HepG2 (cell line): ENCODE results near the gene PIAS1. TPM values are rescaled to one million over a fixed set of nuclear protein-coding genes. Genes with fewer than 3 reads are reported as not detected.

Experiments used
- ATAC-seq: fragments of 200-7000 bp; cut with Tn5 transposase; 3 replicates; pipeline ENCODE4 v1.9.1; 2020; ENCODE audit warnings: mild to moderate bottlenecking, moderate library complexity
- BruUV-seq: library from RNA; stranded (reverse); fragments of 400-500 nt; replicated peaks from 2 replicates; lab custom pipeline; 2021; lab: Mats Ljungman, UMichigan
- CTCF ChIA-PET: fragments of 300-600 bp; formaldehyde crosslinking; extraction: SDS; loops from one replicate; lab custom pipeline; 2021; ENCODE audit warnings: low total read pairs, inconsistent platforms, low intra/inter-chr PET ratio; lab: Yijun Ruan, JAX
- POLR2A ChIA-PET: fragments of 350-600 bp; sonication (Branson Sonifier 250); formaldehyde crosslinking; loops from one replicate; lab custom pipeline; 2020; ENCODE audit warnings: antibody characterized with exemption, inconsistent platforms; lab: Yijun Ruan, JAX
- DNase-seq: peaks from one replicate; pipeline ENCODE4 v3.0.0-alpha.2; 2015; ENCODE audit warnings: low spot score
- FAIRE-seq: peaks from 3 replicates; lab custom pipeline; 2011; peaks lifted over from hg19 to GRCh38; lab: Jason Lieb, UNC
- H2AFZ ChIP-seq: one replicate; pipeline ENCODE4 v1.6.1; 2011; ENCODE audit warnings: low read length, inconsistent platforms
- H3K27ac ChIP-seq: fragments of 300-600 bp; 3 replicates; pipeline ENCODE4 v1.8.0; 2011; ENCODE audit warnings: mixed run types, mild to moderate bottlenecking, mixed read lengths, low read length, inconsistent platforms; ENCODE audit not compliant: insufficient read depth; ENCODE audit errors: extremely low read length
- H3K27me3 ChIP-seq, 2 experiments: fragments of 200-600 bp in 1 of 2; 2 replicates in 1 of 2; 3 replicates in 1 of 2; pipeline versions ENCODE4 v1.6.0 to v1.8.0; 2011; ENCODE audit warnings: low read length in 2 of 2, mild to moderate bottlenecking in 2 of 2, moderate library complexity in 2 of 2, inconsistent platforms in 1 of 2; ENCODE audit not compliant: insufficient read depth in 2 of 2, control insufficient read depth in 1 of 2
- H3K36me3 ChIP-seq, 2 experiments: fragments of 200-600 bp in 1 of 2; replicated peaks in 1 of 2; 2 replicates in 1 of 2; 3 replicates in 1 of 2; pipeline versions ENCODE4 v1.5.1 to v1.8.0; 2011; ENCODE audit warnings: low read length in 2 of 2, inconsistent platforms in 1 of 2; ENCODE audit not compliant: insufficient read depth in 2 of 2, control insufficient read depth in 1 of 2
- H3K4me1 ChIP-seq: 2 replicates; pipeline ENCODE4 v1.5.1; 2012; ENCODE audit warnings: low read length, inconsistent platforms; ENCODE audit not compliant: insufficient read depth
- H3K4me2 ChIP-seq: 2 replicates; pipeline ENCODE4 v1.6.0; 2011; ENCODE audit warnings: low read depth, low read length, inconsistent platforms
- H3K4me3 ChIP-seq, 3 experiments: fragments of 200-600 bp in 1 of 3; sonication (generic), shearing (Covaris generic) in 1 of 3; replicated peaks in 1 of 3; 2 replicates each; pipeline ENCODE4 v1.5.1; 2011 to 2016; ENCODE audit warnings: low read length in 3 of 3, inconsistent platforms in 2 of 3, low read depth in 2 of 3, mild to moderate bottlenecking in 2 of 3, control low read depth in 1 of 3, mixed read lengths in 1 of 3; ENCODE audit not compliant: insufficient read depth in 1 of 3
- H3K79me2 ChIP-seq: one replicate; pipeline ENCODE4 v1.6.1; 2011; ENCODE audit warnings: low read length, inconsistent platforms; ENCODE audit not compliant: insufficient read depth
- H3K9ac ChIP-seq: 2 replicates; pipeline ENCODE4 v1.6.0; 2011; ENCODE audit warnings: mild to moderate bottlenecking, low read depth, low read length, inconsistent platforms; ENCODE audit not compliant: insufficient read depth
- H3K9me3 ChIP-seq: 2 replicates; pipeline ENCODE4 v1.5.1; 2012; ENCODE audit warnings: mild to moderate bottlenecking, low read length
- H4K20me1 ChIP-seq: 2 replicates; pipeline ENCODE4 v1.6.0; 2011; ENCODE audit warnings: inconsistent platforms, mild to moderate bottlenecking, low read length, moderate library complexity; ENCODE audit not compliant: insufficient read depth
- ATF7 ChIP-seq, 2 experiments: fragments of 450-650 bp in 1 of 2; sonication (generic) in 1 of 2; formaldehyde crosslinking in 1 of 2; IDR thresholded peaks; 2 replicates each; pipeline versions ENCODE4 v1.4.0 to v1.6.1; 2016 to 2020; ENCODE audit warnings: antibody characterized with exemption in 1 of 2, mild to moderate bottlenecking in 1 of 2, missing genetic modification reagents in 1 of 2
- BHLHE40 ChIP-seq: IDR thresholded peaks from 2 replicates; pipeline ENCODE4 v1.6.1; 2011; ENCODE audit warnings: low read length, improper control_type of control experiment
- FOXK2 ChIP-seq: fragments of 450-650 bp; IDR thresholded peaks from 2 replicates; pipeline ENCODE4 v1.6.1; 2016
- GATA4 ChIP-seq: sonication (generic); IDR thresholded peaks from 2 replicates; pipeline ENCODE4 v1.6.1; 2016; ENCODE audit warnings: antibody characterized with exemption, low read depth, borderline replicate concordance
- HDAC6 ChIP-seq: fragments of 200-600 bp; sonication (generic); IDR thresholded peaks from 2 replicates; pipeline ENCODE4 v1.7.0; 2017; ENCODE audit warnings: mild to moderate bottlenecking, antibody characterized with exemption, low read length, low read depth
- HNRNPL ChIP-seq: fragments of 200-400 bp; formaldehyde crosslinking; IDR thresholded peaks from 2 replicates; pipeline ENCODE4 v1.6.1; 2017; ENCODE audit warnings: mild to moderate bottlenecking, low read depth, low read length
- IRX3 ChIP-seq: sonication (generic); formaldehyde crosslinking; IDR thresholded peaks from 2 replicates; pipeline ENCODE4 v1.8.1; 2023; ENCODE audit warnings: mild to moderate bottlenecking, low read depth, missing genetic modification reagents, borderline replicate concordance
- NR3C1 ChIP-seq: sonication (generic); formaldehyde crosslinking; IDR thresholded peaks from 2 replicates; pipeline ENCODE4 v1.4.0; 2020; ENCODE audit warnings: missing genetic modification reagents
- ZMYM4 ChIP-seq: sonication (generic); formaldehyde crosslinking; IDR thresholded peaks from 2 replicates; pipeline ENCODE4 v1.8.1; 2023; ENCODE audit warnings: mild to moderate bottlenecking, missing genetic modification reagents
- ZNF256 ChIP-seq: sonication (generic); formaldehyde crosslinking; conservative IDR thresholded peaks from 2 replicates; pipeline ENCODE4 v1.4.0; 2020; ENCODE audit warnings: missing genetic modification reagents
- ZNF263 ChIP-seq: sonication (generic); formaldehyde crosslinking; IDR thresholded peaks from 2 replicates; pipeline ENCODE4 v1.4.0; 2020; ENCODE audit warnings: missing genetic modification reagents
- WGBS: methylation state at CpG from one replicate; pipeline ENCODE4 v1.1.6; 2017; ENCODE audit warnings: low lambda C conversion rate; 5-methylcytosine and 5-hydroxymethylcytosine counted together
- in situ Hi-C: cut with HindIII; loops from 2 replicates; pipeline ENCODE4 v1.10.0; 2017; ENCODE audit warnings: low pct_unique_long_range_greater_than_20kb; ENCODE audit not compliant: extremely low pct_ligation_motif_present
- intact Hi-C: fragments of 100-400 bp; cut with micrococcal nuclease; formaldehyde crosslinking; loops from one replicate; pipeline ENCODE4 v1.10.0; 2022; ENCODE audit not compliant: unreplicated experiment
- polyA plus RNA-seq, 8 experiments: library from polyadenylated mRNA; depleted of rRNA in 3 of 8; stranded (reverse) in 7 of 8; unstranded in 1 of 8; fragments of >200 nt; fragmentation: Illumina TruSeq in 4 of 8; extraction: Trizol in 4 of 8; gene quantifications; 2 replicates each; pipeline versions ENCODE4 v1.2.1 to v1.2.3, GENCODE V29; 2011 to 2016; ENCODE audit warnings: low read depth in 4 of 8, missing spikeins in 1 of 8, mixed read lengths in 1 of 8; ENCODE audit not compliant: insufficient read depth in 1 of 8
- total RNA-seq, 5 experiments: library from RNA; depleted of rRNA; stranded (reverse); fragments of >200 nt; fragmentation: Illumina TruSeq; extraction: Trizol; gene quantifications; 2 replicates each; pipeline ENCODE4 v1.2.3, GENCODE V29; 2016; ENCODE audit warnings: low read depth in 1 of 5
- TF ChIP-seq, protein P1 (sequence below): sonication (generic); formaldehyde crosslinking; IDR thresholded peaks from 2 replicates; pipeline ENCODE4 v1.5.0; 2020; ENCODE audit warnings: missing genetic modification reagents, mild to moderate bottlenecking, borderline replicate concordance
- TF ChIP-seq, protein P2 (sequence below): sonication (generic); formaldehyde crosslinking; IDR thresholded peaks from one replicate; pipeline ENCODE4 v1.5.1; 2020; ENCODE audit warnings: mild to moderate bottlenecking, missing genetic modification reagents; ENCODE audit errors: not compliant biosample characterization
- TF ChIP-seq, protein P3 (sequence below): IDR thresholded peaks from 2 replicates; pipeline ENCODE4 v1.6.1; 2016; ENCODE audit warnings: missing genetic modification reagents, missing compliant biosample characterization

PIAS1 gene
- total and polyA plus RNA-seq, 2 of the 13 experiments (the other 11 are each of a cell fraction or from before 2014, with no cell fraction given), result 20.7 to 33.7 TPM

DNA sequence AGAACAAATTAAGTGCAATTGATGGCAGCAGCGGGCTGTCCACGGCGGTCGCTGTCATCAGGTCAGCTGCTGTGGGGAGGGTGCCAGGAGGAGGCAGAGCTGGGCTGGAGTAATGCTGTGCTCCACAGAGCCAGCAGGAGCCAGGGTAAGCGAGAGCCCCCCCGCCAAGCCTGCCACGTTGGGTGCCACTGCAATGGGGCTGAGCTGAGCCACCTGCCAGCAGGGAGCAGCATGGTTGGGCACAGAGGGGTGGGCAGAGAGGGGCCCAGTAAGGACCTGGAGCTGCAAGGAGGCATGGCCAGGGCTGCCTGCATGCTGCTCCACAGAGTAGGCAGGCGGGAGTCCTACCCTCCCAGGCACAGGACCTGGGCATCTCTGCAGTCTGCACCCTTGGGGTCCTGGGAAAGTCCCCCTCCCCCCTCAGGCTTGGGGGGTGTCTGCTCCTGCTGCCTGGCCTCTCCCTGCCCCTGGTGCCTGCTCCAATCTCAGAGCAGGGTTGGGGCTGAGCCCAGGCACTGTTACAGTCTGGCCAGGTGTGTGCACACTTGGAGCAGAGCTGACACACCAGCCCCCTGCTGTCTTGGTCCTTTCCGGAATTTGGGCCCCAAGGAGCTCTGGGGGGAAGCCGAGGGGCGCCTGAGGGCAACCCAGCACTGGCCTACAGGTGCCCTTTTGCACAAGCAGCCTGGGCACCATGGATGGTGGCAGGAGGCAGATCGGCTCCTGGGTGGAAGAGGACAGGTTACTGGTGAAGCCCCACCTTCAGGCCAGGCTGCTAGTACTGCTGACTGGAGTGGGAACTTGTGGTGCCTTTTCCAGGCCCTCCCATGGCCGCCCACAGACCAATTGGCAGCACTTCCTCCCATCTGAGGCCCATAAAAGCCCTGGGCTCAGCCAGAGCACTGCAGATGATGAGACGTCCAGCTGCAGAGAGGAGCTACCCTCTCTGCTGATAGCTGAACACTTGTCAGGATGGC is 8.5 kb upstream of the PIAS1 start:
- in situ Hi-C loops (no loop called here), intact Hi-C loops (no loop called here)
- Histone ChIP-seq H3K79me2 (no peaks in the 10 kb centered on the region), H3K27me3 (no peaks in the 10 kb centered on the region), H2AFZ (peak overlapping the region; percentile 46), H3K9ac (no peak overlapping the region), H4K20me1 (no peaks in the 10 kb centered on the region), H3K4me1 (peaks cover 48% of the 10 kb centered on the region), H3K9me3 (no peaks in the 10 kb centered on the region), H3K36me3 (no peaks in the 10 kb centered on the region), H3K27ac (no peak overlapping the region), H3K4me2 (peak overlapping the region; percentile 77), H3K4me3 (peak overlapping the region in 2 of 3 experiments; percentile 10 to 69; a peak in 2 of 6 replicates)
- ChIA-PET POLR2A (interaction anchor here (0.7 kb wide), 1 partner anchor 9 kb away, joined by 5 read pairs; the partner anchor contains the start of gene PIAS1), CTCF (interaction anchor here (1.1 kb wide), 1 partner anchor 109 kb away, joined by 3 read pairs; no protein-coding TSS in a partner anchor)
- 5% methylated on average over 7 of the region's 14 CpGs for WGBS
- FAIRE-seq (peak; percentile 23), ATAC-seq (peak; percentile 90), DNase-seq (peak; percentile 48)
- no TSS peak for BruUV-seq
- TF ChIP-seq, protein P1, sequence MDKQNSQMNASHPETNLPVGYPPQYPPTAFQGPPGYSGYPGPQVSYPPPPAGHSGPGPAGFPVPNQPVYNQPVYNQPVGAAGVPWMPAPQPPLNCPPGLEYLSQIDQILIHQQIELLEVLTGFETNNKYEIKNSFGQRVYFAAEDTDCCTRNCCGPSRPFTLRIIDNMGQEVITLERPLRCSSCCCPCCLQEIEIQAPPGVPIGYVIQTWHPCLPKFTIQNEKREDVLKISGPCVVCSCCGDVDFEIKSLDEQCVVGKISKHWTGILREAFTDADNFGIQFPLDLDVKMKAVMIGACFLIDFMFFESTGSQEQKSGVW (CRISPR knock-in tag), result no peak
- TF ChIP-seq ZMYM4 (CRISPR knock-in tag) (0 out of 2 replicates have a peak, but pooled peaks have one; percentile 23), ZNF263 (CRISPR knock-in tag) (peak; percentile 59), BHLHE40 (no peak), HDAC6 (no peak), ZNF256 (CRISPR knock-in tag) (no peak), GATA4 (no peak), HNRNPL (peak; percentile 78), NR3C1 (no peak), ATF7 (IDR thresholded peaks at IDR 0.05) (no peak), ATF7 (CRISPR knock-in tag; IDR thresholded peaks at IDR 0.05) (no peak), IRX3 (CRISPR knock-in tag) (no peak), FOXK2 (no peak)
- TF ChIP-seq, protein P2, sequence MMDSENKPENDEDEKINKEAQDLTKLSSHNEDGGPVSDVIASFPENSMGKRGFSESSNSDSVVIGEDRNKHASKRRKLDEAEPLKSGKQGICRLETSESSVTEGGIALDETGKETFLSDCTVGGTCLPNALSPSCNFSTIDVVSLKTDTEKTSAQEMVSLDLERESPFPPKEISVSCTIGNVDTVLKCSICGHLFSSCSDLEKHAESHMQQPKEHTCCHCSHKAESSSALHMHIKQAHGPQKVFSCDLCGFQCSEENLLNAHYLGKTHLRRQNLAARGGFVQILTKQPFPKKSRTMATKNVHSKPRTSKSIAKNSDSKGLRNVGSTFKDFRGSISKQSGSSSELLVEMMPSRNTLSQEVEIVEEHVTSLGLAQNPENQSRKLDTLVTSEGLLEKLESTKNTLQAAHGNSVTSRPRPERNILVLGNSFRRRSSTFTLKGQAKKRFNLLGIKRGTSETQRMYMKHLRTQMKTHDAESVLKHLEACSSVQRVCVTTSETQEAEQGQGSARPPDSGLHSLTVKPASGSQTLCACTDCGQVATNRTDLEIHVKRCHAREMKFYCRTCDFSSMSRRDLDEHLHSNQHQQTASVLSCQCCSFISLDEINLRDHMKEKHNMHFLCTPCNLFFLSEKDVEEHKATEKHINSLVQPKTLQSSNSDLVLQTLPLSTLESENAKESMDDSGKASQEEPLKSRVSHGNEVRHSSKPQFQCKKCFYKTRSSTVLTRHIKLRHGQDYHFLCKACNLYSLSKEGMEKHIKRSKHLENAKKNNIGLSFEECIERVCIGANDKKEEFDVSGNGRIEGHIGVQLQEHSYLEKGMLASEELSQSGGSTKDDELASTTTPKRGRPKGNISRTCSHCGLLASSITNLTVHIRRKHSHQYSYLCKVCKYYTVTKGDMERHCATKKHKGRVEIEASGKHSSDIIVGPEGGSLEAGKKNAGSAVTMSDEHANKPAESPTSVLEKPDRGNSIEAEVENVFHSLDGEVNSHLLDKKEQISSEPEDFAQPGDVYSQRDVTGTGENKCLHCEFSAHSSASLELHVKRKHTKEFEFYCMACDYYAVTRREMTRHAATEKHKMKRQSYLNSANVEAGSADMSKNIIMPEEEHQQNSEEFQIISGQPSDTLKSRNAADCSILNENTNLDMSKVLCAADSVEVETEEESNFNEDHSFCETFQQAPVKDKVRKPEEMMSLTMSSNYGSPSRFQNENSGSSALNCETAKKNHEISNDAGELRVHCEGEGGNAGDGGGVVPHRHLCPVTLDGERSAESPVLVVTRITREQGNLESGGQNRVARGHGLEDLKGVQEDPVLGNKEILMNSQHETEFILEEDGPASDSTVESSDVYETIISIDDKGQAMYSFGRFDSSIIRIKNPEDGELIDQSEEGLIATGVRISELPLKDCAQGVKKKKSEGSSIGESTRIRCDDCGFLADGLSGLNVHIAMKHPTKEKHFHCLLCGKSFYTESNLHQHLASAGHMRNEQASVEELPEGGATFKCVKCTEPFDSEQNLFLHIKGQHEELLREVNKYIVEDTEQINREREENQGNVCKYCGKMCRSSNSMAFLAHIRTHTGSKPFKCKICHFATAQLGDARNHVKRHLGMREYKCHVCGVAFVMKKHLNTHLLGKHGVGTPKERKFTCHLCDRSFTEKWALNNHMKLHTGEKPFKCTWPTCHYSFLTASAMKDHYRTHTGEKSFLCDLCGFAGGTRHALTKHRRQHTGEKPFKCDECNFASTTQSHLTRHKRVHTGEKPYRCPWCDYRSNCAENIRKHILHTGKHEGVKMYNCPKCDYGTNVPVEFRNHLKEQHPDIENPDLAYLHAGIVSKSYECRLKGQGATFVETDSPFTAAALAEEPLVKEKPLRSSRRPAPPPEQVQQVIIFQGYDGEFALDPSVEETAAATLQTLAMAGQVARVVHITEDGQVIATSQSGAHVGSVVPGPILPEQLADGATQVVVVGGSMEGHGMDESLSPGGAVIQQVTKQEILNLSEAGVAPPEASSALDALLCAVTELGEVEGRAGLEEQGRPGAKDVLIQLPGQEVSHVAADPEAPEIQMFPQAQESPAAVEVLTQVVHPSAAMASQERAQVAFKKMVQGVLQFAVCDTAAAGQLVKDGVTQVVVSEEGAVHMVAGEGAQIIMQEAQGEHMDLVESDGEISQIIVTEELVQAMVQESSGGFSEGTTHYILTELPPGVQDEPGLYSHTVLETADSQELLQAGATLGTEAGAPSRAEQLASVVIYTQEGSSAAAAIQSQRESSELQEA (CRISPR knock-in tag), result peak; percentile 31
- TF ChIP-seq, protein P3, sequence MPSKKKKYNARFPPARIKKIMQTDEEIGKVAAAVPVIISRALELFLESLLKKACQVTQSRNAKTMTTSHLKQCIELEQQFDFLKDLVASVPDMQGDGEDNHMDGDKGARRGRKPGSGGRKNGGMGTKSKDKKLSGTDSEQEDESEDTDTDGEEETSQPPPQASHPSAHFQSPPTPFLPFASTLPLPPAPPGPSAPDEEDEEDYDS, result peak; percentile 93
